ENCODE data around the gene LHX6. TPM values are rescaled to one million over a fixed set of nuclear protein-coding genes. Genes with fewer than 3 reads are reported as not detected.
A peak's percentile ranks its signal among the peaks of the same experiment; 100 is the strongest.

LHX6 gene
- total RNA-seq, 1 experiment from 2014 or later = 0.62 TPM

- no peak overlapping the region for H3K4me3 ChIP-seq (ENCODE audit: low read depth in 2 of 2, low read length in 2 of 2)
- in situ Hi-C loops (cut with HindIII; ENCODE audit: low pct_unique_long_range_greater_than_20kb, low sequenced_read_pairs) = no loop called here
- no peak overlapping the region for H3K27ac ChIP-seq (ENCODE audit: low read length)
- no peaks in the 10 kb centered on the region for H3K9me3 ChIP-seq (ENCODE audit: control insufficient read depth, insufficient read depth, low read depth, low read length)
- ChIA-PET POLR2A (no interaction called here), CTCF (interaction anchor here (1.2 kb wide), 1 partner anchor 142 kb away, joined by 3 read pairs; no protein-coding TSS in a partner anchor)
- TF ChIP-seq REST (IDR thresholded peaks at IDR 0.05; ENCODE audit: insufficient read depth in 1 of 2, low read depth in 2 of 2, low read length in 1 of 2) (no peak), POLR2AphosphoS5 (IDR thresholded peaks at IDR 0.05; ENCODE audit: low read depth, low read length) (no peak), TCF7L2 (IDR thresholded peaks at IDR 0.05; ENCODE audit: low read depth, low read length) (no peak), SIN3A (IDR thresholded peaks at IDR 0.05; ENCODE audit: borderline replicate concordance, insufficient read depth, low read depth, low read length) (no peak), CTCF (IDR thresholded peaks at IDR 0.05) (no peak)
- DNase-seq (ENCODE audit: low read depth, low spot score) (no peak), ATAC-seq (no peak)
- no TSS peak for BruUV-seq (replicated peaks)
- peaks cover 10% of the 10 kb centered on the region for H3K4me1 ChIP-seq (ENCODE audit: control insufficient read depth, insufficient read depth, low read length)
- H3K36me3 ChIP-seq (ENCODE audit: control insufficient read depth, insufficient read depth, low read length) = peaks cover 22% of the 10 kb centered on the region
- no peaks in the 10 kb centered on the region for H3K27me3 ChIP-seq (ENCODE audit: control insufficient read depth, insufficient read depth, low read length)
- intact Hi-C loops (cut with micrococcal nuclease; ENCODE audit: unreplicated experiment) = no loop called here
These were observed 39.5 kb upstream of the LHX6 start for GRCh38 chr9:122268041-122268814.

GRCh38 chr9:122265149-122265915, 36.6 kb upstream of the LHX6 start:
- BruUV-seq (replicated peaks) = TSS peak; percentile 89
- Histone ChIP-seq H3K9me3 (ENCODE audit: control insufficient read depth, insufficient read depth, low read depth, low read length) (no peaks in the 10 kb centered on the region), H3K27ac (ENCODE audit: low read length) (peak overlapping the region; percentile 97), H3K4me1 (ENCODE audit: control insufficient read depth, insufficient read depth, low read length) (peaks cover 12% of the 10 kb centered on the region), H3K36me3 (ENCODE audit: control insufficient read depth, insufficient read depth, low read length) (peaks cover 21% of the 10 kb centered on the region), H3K27me3 (ENCODE audit: control insufficient read depth, insufficient read depth, low read length) (no peaks in the 10 kb centered on the region), H3K4me3 (ENCODE audit: low read depth in 2 of 2, low read length in 2 of 2) (peak overlapping the region; percentile 89 to 90)
- DNase-seq (ENCODE audit: low read depth, low spot score) (no peak), ATAC-seq (peak; percentile 19; the same call in 1 of the 2 replicates)
- in situ Hi-C loops (cut with HindIII; ENCODE audit: low pct_unique_long_range_greater_than_20kb, low sequenced_read_pairs) (no loop called here), intact Hi-C loops (cut with micrococcal nuclease; ENCODE audit: unreplicated experiment) (no loop called here)
- no peak for TF ChIP-seq POLR2AphosphoS5 (IDR thresholded peaks at IDR 0.05; ENCODE audit: low read depth, low read length)
- no peak for TF ChIP-seq CTCF (IDR thresholded peaks at IDR 0.05)
- TF ChIP-seq REST (IDR thresholded peaks at IDR 0.05; ENCODE audit: insufficient read depth in 1 of 2, low read depth in 2 of 2, low read length in 1 of 2) = no peak
- TF ChIP-seq TCF7L2 (IDR thresholded peaks at IDR 0.05; ENCODE audit: low read depth, low read length) = no peak
- TF ChIP-seq SIN3A (IDR thresholded peaks at IDR 0.05; ENCODE audit: borderline replicate concordance, insufficient read depth, low read depth, low read length) = no peak
- ChIA-PET CTCF (interaction anchor here (0.6 kb wide), 1 partner anchor 857 kb away, joined by 12 read pairs; no protein-coding TSS in a partner anchor), POLR2A (interaction anchor here (0.5 to 0.9 kb wide), 3 partner anchors 20 to 910 kb away, joined by 3 read pairs; no protein-coding TSS in a partner anchor)

Measured in Panc1 (cell line).